ENCODE measurements around the gene CCR1.

DNA sequence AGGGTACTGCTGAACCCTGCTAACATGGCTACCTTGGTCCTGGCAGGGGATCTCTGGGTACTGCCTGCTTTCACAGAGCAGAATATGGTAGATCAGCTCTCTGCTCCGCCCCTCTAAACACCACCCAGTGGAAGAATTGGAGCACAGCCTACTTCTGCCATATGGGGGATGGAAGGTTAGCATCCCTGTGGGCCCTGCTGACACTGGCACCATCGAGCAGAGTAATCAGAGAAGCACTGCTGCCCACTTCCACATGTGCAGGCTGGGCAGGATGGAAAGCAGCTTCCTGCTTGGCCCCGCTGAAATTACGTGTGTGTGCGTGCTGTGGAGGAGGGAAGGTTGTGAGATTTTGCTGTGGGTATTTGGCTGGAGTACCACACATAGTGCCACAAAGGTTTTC, 24.8 kb downstream of the CCR1 start:
- TF ChIP-seq, protein P1, sequence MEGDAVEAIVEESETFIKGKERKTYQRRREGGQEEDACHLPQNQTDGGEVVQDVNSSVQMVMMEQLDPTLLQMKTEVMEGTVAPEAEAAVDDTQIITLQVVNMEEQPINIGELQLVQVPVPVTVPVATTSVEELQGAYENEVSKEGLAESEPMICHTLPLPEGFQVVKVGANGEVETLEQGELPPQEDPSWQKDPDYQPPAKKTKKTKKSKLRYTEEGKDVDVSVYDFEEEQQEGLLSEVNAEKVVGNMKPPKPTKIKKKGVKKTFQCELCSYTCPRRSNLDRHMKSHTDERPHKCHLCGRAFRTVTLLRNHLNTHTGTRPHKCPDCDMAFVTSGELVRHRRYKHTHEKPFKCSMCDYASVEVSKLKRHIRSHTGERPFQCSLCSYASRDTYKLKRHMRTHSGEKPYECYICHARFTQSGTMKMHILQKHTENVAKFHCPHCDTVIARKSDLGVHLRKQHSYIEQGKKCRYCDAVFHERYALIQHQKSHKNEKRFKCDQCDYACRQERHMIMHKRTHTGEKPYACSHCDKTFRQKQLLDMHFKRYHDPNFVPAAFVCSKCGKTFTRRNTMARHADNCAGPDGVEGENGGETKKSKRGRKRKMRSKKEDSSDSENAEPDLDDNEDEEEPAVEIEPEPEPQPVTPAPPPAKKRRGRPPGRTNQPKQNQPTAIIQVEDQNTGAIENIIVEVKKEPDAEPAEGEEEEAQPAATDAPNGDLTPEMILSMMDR (IDR thresholded peaks at IDR 0.05; ENCODE audit: poor library complexity, severe bottlenecking) = no peak
- TF ChIP-seq EZH2 (IDR thresholded peaks at IDR 0.05; ENCODE audit: borderline replicate concordance, insufficient read depth, low read length, poor library complexity, severe bottlenecking) (no peak), EP300 (conservative IDR thresholded peaks at IDR 0.05; ENCODE audit: poor library complexity, severe bottlenecking) (no peak), SMC3 (conservative IDR thresholded peaks at IDR 0.05; ENCODE audit: poor library complexity) (no peak), POLR2AphosphoS5 (IDR thresholded peaks at IDR 0.05) (no peak), RAD21 (conservative IDR thresholded peaks at IDR 0.05) (no peak), TAF1 (IDR thresholded peaks at IDR 0.05; ENCODE audit: low read depth) (no peak)
